OCI-LY1 (cell line): Measurements from ENCODE around the gene CDHR3.

Source experiments
- EZH2 ChIP-seq: fragments of 200-600 bp; sonication (generic), shearing (Covaris generic); IDR thresholded peaks from 2 replicates; pipeline ENCODE4 v1.8.0; 2017; ENCODE audit warnings: borderline replicate concordance, mixed run types, mild to moderate bottlenecking, antibody characterized with exemption, low read length, moderate library complexity, mixed read lengths
- TF ChIP-seq, protein P1 (sequence below): fragments of 200-600 bp; sonication (generic), shearing (Covaris generic); IDR thresholded peaks from 2 replicates; pipeline ENCODE4 v1.5.1; 2017; ENCODE audit warnings: mild to moderate bottlenecking, antibody characterized with exemption, low read length, moderate library complexity, mixed read lengths

DNA sequence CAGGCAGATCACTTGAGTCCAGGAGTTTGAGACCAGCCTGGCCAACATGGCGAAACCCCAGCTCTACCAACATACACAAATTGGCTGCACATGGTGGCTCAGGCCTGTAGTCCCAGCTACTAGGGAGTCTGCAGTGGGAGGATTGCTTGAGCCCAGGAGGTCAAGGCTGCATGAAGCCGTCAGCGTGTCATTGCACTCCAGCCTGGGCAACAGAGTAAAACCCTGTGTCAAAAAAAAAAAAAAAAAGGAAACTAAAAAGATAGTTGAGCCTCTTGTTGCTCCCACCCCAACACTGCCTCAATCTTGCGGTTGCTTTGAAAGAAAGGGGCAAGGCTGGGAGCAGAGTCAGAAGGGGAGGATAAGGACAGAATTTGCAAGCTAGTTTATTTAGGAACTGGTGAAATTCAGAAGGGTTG is 79.1 kb downstream of the CDHR3 start:
- TF ChIP-seq, protein P1, sequence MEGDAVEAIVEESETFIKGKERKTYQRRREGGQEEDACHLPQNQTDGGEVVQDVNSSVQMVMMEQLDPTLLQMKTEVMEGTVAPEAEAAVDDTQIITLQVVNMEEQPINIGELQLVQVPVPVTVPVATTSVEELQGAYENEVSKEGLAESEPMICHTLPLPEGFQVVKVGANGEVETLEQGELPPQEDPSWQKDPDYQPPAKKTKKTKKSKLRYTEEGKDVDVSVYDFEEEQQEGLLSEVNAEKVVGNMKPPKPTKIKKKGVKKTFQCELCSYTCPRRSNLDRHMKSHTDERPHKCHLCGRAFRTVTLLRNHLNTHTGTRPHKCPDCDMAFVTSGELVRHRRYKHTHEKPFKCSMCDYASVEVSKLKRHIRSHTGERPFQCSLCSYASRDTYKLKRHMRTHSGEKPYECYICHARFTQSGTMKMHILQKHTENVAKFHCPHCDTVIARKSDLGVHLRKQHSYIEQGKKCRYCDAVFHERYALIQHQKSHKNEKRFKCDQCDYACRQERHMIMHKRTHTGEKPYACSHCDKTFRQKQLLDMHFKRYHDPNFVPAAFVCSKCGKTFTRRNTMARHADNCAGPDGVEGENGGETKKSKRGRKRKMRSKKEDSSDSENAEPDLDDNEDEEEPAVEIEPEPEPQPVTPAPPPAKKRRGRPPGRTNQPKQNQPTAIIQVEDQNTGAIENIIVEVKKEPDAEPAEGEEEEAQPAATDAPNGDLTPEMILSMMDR = no peak
- no peak for TF ChIP-seq EZH2
